HAP-1 (cell line): ENCODE results near the gene KIF11.
"Not testable (repeated sequence)": the region's sequence is repeated elsewhere in the genome, so short reads cannot be mapped to it uniquely, and the experiment has no call there.

Experiments used
- DNase-seq, 2 experiments: peaks; one replicate each; pipeline ENCODE4 v3.0.0-alpha.2; 2016 to 2020; ENCODE audit warnings: low spot score in 2 of 2
- H3K27me3 ChIP-seq: fragments of 250-450 bp; sonication (Bioruptor Pico); 2 replicates; pipeline ENCODE4 v1.5.1; 2020; ENCODE audit warnings: low read depth, mild to moderate bottlenecking, moderate library complexity
- H3K36me3 ChIP-seq: fragments of 250-450 bp; sonication (Bioruptor Pico); replicated peaks from 2 replicates; pipeline ENCODE4 v1.5.1; 2020; ENCODE audit warnings: mild to moderate bottlenecking
- H3K4me1 ChIP-seq: fragments of 250-450 bp; sonication (Bioruptor Pico); 2 replicates; pipeline ENCODE4 v1.5.1; 2020; ENCODE audit warnings: mild to moderate bottlenecking
- H3K4me3 ChIP-seq: fragments of 250-450 bp; sonication (Bioruptor Pico); 2 replicates; pipeline ENCODE4 v1.5.1; 2020; ENCODE audit warnings: mild to moderate bottlenecking, moderate library complexity
- H3K9me3 ChIP-seq: fragments of 250-450 bp; sonication (Bioruptor Pico); 2 replicates; pipeline ENCODE4 v1.5.1; 2020; ENCODE audit warnings: mild to moderate bottlenecking, moderate library complexity
- in situ Hi-C: fragments of 300-500 bp; cut with MboI; formaldehyde crosslinking; loops from 3 replicates; pipeline ENCODE4 v1.14.3; 2020; ENCODE audit warnings: low sequenced_read_pairs, inconsistent platforms, mixed read lengths

KIF11 gene

DNA sequence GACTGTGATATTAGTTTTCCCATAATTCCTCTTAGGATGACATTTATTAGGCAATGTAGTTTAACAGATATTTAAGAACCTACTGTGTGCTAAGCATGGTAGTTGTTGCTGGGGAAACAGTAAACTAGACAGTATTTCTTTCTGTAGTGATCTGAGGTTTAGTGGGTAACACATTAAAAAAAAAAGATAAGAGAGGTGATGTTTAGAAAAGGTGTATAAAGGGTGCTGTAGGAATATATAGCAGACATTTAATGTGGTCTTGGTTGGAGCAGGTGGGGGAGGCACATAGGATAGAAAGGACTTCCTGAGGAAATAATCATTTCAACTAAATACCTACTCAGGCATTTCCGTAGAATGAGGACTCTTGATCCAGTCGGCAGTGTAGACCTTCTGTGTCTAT, 11.9 kb downstream of the KIF11 start:
- peaks cover 36% of the 10 kb centered on the region for H3K36me3 ChIP-seq
- H3K4me1 ChIP-seq = peaks cover 13% of the 10 kb centered on the region
- DNase-seq = no peak
- in situ Hi-C loops = no loop called here
- no peaks in the 10 kb centered on the region for H3K27me3 ChIP-seq
- H3K4me3 ChIP-seq = no peak overlapping the region
- no peaks in the 10 kb centered on the region for H3K9me3 ChIP-seq

DNA sequence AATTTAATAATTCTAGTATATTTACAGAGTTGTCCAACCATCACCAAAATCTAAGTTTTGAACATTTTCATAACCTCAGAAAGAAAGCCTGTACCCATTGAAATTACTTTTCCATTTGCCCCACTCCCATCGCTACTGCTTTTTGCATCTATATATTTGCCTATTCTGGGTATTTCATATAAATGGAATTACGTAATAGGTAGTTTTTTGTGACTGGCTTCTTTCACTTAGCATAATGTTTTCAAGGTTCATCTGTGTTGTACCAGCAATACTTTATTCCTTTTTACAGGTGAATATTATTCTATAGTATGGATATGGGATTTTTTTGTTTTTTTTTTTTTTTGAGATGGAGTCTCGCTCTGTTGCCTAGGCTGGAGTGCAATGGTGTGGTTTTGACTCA, 22.6 kb downstream of the KIF11 start:
- in situ Hi-C loops = no loop called here
- no peaks in the 10 kb centered on the region for H3K4me1 ChIP-seq
- peaks cover 83% of the 10 kb centered on the region for H3K36me3 ChIP-seq
- no peaks in the 10 kb centered on the region for H3K9me3 ChIP-seq
- H3K27me3 ChIP-seq = no peaks in the 10 kb centered on the region
- H3K4me3 ChIP-seq = no peak overlapping the region
- no peak for DNase-seq

DNA sequence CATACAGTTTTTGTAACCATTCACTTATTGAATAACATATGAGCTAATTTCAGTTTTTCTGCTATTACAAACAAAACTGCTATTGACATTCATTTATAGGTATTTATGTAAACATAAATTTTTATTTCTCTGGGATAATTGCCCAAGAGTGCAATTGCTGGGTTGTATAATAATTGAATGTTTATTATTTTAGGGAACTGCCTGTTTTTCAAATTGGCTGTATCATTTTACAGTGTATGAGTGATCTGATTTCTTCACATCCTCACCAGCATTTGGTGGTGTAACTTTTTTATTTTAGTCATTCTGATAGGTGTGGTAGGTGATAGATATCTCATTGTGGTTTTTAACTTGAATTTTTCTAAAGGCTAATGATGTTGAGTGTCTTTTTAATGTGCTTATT, 26.4 kb downstream of the KIF11 start:
- Histone ChIP-seq H3K4me1 (0 out of 2 replicates have a peak, but pooled peaks cover 7% of the 10 kb centered on the region), H3K36me3 (peaks cover 91% of the 10 kb centered on the region), H3K4me3 (no peak overlapping the region), H3K27me3 (no peaks in the 10 kb centered on the region), H3K9me3 (no peaks in the 10 kb centered on the region)
- in situ Hi-C loops = no loop called here
- no peak for DNase-seq

DNA sequence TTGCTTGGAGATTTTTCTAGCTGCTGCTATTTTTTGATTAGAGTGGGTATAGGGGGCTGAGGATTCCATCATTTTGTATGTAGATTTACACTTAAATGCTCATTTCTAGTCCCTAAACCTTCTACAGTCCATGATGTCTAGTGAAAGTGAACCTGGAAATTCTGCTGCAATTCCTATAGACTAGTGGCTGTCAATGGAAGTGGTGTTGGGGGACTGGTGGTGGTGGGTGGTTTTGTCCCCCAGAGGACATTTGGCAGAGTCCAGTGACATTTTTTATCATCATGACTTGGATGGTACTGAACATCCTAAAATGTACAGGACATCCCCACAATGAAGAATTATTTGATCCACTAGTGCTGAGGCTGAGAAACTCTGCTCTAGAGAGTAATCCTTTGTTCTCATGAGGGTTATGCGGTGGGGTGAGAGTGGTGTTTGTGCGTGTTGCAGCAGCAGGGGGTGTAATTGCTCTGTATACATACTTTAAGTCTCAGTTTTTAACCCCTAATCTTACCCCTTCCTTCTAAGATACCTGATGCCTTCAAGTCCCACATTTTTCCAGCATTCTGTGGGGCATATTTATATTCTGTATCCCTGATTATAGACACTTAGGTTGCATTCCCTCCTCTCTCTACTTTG, 35.0 kb downstream of the KIF11 start:
- no peaks in the 10 kb centered on the region for H3K9me3 ChIP-seq
- no peaks in the 10 kb centered on the region for H3K27me3 ChIP-seq
- DNase-seq = no peak
- in situ Hi-C loops = no loop called here
- peaks cover 73% of the 10 kb centered on the region for H3K36me3 ChIP-seq
- no peak overlapping the region for H3K4me3 ChIP-seq
- H3K4me1 ChIP-seq = peaks cover 7% of the 10 kb centered on the region; the same call in 1 of the 2 replicates

DNA sequence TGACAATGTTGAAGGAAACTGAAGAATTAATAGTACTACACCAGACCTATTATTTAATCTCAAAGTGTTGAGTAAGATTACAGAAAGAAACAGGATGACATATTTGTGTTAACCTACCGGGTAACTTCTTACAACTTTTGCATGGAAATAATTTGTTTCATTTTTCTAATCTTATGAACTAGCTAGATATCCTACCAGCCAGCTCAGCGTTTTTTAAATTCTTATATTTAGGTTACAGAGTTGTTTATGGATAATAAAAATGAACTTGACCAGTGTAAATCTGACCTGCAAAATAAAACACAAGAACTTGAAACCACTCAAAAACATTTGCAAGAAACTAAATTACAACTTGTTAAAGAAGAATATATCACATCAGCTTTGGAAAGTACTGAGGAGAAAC, 37.0 kb downstream of the KIF11 start:
- Histone ChIP-seq H3K27me3 (no peaks in the 10 kb centered on the region), H3K4me1 (peaks cover 4% of the 10 kb centered on the region; the same call in 1 of the 2 replicates), H3K4me3 (no peak overlapping the region), H3K9me3 (no peaks in the 10 kb centered on the region), H3K36me3 (peaks cover 76% of the 10 kb centered on the region)
- no peak for DNase-seq
- in situ Hi-C loops = no loop called here

DNA sequence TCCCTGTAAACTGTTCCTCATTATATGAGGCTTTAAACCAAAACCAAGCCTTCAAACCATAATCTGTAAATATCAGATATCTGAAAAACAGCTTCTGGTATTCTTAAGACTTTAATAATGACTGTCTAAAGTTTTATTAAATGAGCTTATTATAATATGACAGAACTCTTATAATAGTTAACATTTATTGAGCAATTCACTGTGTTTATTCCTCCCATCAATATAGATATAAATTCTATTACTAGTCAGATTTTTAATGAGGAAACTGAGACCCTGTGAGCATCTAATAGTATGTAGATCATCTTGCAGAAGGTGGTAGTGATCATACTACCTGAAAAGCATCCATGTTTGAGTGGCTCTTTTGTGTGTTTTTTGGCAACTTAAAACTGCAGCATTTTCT, 45.1 kb downstream of the KIF11 start:
- DNase-seq = no peak
- H3K4me3 ChIP-seq = no peak overlapping the region
- peaks cover 83% of the 10 kb centered on the region for H3K36me3 ChIP-seq
- H3K9me3 ChIP-seq = no peaks in the 10 kb centered on the region
- no peaks in the 10 kb centered on the region for H3K27me3 ChIP-seq
- in situ Hi-C loops = no loop called here
- no peaks in the 10 kb centered on the region for H3K4me1 ChIP-seq

DNA sequence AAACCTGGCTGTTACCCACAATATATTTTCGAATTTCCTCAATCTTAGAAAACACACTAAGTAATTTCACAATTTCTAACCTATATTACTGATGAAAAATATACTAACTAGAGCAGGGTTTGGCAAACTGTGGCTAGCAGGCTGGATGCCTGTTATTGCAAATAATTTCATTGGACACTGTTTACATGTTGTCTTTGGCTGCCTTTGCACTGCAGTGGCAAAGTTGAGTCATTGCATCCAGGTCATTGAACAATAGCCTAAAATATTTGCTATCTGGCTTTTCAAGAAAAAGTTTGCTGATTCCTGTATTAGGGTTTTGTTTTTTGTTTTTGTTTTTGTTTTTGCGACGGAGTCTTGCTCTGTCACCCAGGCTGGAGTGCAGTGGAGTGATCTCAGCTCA, 47.2 kb downstream of the KIF11 start:
- no peak for DNase-seq
- peaks cover 4% of the 10 kb centered on the region for H3K4me1 ChIP-seq
- in situ Hi-C loops = no loop called here
- H3K27me3 ChIP-seq = no peaks in the 10 kb centered on the region
- no peaks in the 10 kb centered on the region for H3K9me3 ChIP-seq
- no peak overlapping the region for H3K4me3 ChIP-seq
- peaks cover 76% of the 10 kb centered on the region for H3K36me3 ChIP-seq

DNA sequence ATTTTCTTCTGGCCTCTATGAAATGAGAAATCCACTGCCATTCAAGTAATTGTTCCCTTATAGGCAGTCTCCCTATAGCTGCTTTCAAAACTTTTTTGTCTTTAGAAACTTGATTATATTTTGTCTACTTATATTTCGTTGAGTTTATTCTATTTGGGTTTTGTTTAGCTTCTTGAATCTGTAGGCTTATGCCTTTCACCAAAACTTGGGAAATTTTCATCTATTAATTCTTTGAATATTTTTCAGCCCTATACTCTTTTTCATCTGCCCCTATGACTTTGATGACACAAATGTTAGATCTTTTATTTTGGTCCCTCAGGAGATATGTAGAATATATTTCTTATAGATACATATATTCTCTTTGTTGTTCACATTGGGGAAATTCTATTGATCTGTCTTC, 48.6 kb downstream of the KIF11 start:
- in situ Hi-C loops = no loop called here
- Histone ChIP-seq H3K9me3 (no peaks in the 10 kb centered on the region), H3K36me3 (peaks cover 72% of the 10 kb centered on the region), H3K4me3 (no peak overlapping the region), H3K27me3 (no peaks in the 10 kb centered on the region), H3K4me1 (peaks cover 10% of the 10 kb centered on the region)
- no peak for DNase-seq

DNA sequence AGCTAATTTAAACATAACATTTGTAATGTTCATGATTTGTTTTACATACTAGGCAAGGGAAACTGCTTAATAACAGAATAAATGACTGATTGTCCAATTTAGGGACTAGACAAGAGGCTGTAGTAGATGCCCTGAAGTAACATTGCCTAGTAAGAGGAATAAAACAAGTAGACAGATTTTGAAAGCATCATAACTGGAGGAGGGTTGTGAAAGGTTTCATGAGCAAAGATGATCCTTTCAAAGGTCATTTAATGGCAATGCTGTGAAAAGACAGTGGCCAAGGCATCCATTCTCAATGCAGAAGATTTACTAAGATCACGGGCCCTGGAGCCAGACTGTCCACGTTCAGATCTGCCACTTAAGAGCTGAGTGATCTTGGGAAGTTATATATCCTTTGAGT, 52.0 kb downstream of the KIF11 start:
- peaks cover 10% of the 10 kb centered on the region for H3K4me1 ChIP-seq
- peaks cover 81% of the 10 kb centered on the region for H3K36me3 ChIP-seq
- H3K4me3 ChIP-seq = no peak overlapping the region
- in situ Hi-C loops = no loop called here
- H3K27me3 ChIP-seq = no peaks in the 10 kb centered on the region
- H3K9me3 ChIP-seq = no peaks in the 10 kb centered on the region
- no peak for DNase-seq

DNA sequence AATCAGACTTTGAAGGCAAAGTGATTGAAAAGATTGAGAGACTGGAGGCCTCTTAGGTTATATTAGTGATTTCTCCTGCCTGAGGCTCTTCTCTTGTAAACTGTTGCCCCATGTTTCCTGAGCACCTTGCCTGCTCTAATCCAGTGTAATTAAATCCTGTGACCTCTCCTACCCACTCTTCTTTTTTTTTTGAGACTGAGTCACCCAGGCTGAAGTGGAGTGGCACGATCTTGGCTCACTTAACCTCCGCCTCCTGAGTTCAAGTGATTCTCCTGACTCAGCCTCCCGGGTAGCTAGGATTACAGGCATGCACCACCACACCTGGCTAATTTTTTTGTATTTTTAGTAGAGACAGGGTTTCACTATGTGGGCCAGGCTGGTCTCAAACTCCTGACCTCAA, 57.9 kb downstream of the KIF11 start:
- H3K4me3 ChIP-seq, H3K4me1 ChIP-seq, H3K27me3 ChIP-seq, H3K9me3 ChIP-seq, DNase-seq, in situ Hi-C loops: not testable (repeated sequence)
- peaks cover 85% of the 10 kb centered on the region for H3K36me3 ChIP-seq

DNA sequence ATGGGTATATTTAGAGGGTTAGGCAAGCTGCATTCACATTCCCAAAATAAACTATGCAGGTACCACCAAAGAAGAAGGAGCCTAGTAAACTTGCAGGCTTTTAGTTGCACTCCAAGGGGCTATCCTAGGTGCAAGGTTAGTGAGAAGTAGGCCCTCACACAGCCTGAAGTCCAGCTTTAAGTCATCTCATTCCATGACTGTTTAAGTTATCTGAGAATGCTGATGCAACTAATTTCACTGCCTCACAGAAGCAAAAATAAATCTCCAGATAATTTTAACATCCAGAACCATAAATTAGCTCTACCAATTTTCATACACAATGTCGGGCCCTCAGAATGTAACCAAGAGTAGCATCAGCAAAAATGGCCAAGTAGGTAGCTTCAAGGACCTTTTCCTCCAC, 62.5 kb downstream of the KIF11 start:
- H3K4me1 ChIP-seq = no peaks in the 10 kb centered on the region
- DNase-seq = no peak
- H3K9me3 ChIP-seq = no peaks in the 10 kb centered on the region
- H3K27me3 ChIP-seq = no peaks in the 10 kb centered on the region
- in situ Hi-C loops = no loop called here
- no peak overlapping the region for H3K4me3 ChIP-seq
- peaks cover 43% of the 10 kb centered on the region for H3K36me3 ChIP-seq

DNA sequence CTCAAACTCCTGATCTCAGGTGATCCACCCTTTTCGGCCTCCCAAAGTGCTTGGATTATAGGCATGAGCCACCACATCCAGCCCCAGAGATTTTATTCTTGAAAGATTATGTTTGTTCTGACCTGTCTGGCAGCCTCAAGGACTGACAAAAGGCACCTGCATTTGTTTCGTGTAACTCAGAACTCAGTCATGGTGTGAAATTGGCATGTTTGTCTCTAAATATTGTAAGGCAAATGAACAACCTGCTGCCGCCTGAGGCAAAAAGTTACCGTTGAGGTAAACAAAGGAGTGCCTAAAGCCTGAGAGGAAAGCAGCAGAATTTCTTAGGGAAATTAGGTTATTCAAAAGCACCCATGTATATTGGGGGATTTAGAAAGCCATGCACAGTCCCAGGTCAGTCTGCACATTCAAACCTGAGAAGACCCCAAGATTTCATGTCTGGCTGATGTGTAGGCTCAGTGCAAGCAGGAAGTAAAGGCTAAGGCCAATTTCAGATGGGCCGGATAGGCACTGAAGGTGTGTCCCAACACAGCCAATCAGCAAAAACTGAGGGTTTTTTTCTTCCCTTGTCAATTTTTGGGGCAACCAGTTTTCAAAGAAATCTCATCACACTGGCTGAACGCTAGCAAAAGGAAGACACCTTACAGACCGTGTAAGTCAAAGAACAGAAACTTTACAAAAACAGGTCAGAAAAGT, 63.5 kb downstream of the KIF11 start:
- Histone ChIP-seq H3K9me3 (no peaks in the 10 kb centered on the region), H3K4me3 (no peak overlapping the region), H3K36me3 (peaks cover 35% of the 10 kb centered on the region), H3K4me1 (no peaks in the 10 kb centered on the region), H3K27me3 (no peaks in the 10 kb centered on the region)
- in situ Hi-C loops = no loop called here
- no peak for DNase-seq

DNA sequence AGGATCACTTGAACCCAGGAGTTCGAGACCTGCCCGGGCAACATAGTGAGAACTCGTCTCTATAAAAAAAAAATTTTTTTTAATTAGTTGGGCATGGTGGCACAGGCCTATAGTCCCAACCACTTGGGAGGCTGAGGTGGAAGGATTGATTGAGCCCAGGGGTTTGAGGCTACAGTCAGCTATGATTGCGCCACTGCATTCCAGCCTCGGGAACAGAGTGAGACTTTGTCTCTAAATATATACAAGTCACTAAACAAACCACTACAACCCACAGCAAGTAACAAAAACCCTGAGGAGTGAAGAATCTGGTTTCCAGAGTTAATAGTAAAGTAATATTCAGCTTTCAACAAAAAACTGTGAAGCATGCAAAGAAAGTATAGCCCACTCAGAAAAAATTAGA, 64.1 kb downstream of the KIF11 start:
- no peaks in the 10 kb centered on the region for H3K27me3 ChIP-seq
- no peaks in the 10 kb centered on the region for H3K4me1 ChIP-seq
- in situ Hi-C loops = no loop called here
- no peaks in the 10 kb centered on the region for H3K9me3 ChIP-seq
- no peak overlapping the region for H3K4me3 ChIP-seq
- peaks cover 34% of the 10 kb centered on the region for H3K36me3 ChIP-seq
- no peak for DNase-seq

DNA sequence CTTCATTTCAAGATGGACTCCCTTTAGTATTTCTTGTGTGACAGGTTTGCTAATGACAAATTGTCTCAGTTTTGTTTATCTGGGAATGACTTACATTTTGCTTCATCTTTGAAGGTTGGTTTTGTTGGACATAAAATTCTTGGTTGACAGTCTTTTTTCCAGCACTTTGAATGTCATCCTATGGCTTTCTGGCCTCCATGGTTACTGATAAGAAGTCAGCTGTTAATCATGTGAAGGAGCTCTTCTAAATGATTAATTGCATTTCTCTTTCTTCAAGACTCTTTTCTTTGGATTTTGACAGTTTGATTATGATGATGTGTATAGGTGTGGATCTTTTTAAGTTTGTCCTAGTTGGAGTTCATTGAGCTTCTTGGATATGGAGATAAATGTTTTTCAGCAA, 69.9 kb downstream of the KIF11 start:
- in situ Hi-C loops = no loop called here
- no peaks in the 10 kb centered on the region for H3K36me3 ChIP-seq
- no peak for DNase-seq
- H3K9me3 ChIP-seq = no peaks in the 10 kb centered on the region
- no peaks in the 10 kb centered on the region for H3K4me1 ChIP-seq
- no peak overlapping the region for H3K4me3 ChIP-seq
- H3K27me3 ChIP-seq = no peaks in the 10 kb centered on the region

DNA sequence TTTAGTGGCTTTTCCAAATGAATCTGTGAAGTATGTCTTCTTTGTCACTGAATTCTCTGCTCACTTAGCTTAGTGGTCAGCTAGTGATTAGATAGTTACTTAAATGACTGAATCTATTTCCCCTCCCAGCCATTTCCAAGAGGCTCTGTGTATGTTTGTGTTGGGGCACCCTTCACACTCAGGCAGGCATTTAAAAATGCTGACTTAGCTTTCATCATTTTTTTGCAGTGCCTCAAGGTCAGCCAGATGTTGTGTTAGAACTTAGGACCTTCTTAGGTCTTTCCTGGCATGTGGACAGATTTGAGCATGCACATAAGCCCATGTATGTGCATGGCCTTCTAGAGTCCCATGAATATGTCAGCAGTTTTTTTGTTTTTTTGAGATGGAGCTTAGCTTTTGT, 71.4 kb downstream of the KIF11 start:
- no peak overlapping the region for H3K4me3 ChIP-seq
- no peaks in the 10 kb centered on the region for H3K9me3 ChIP-seq
- no peaks in the 10 kb centered on the region for H3K27me3 ChIP-seq
- no peak for DNase-seq
- no peaks in the 10 kb centered on the region for H3K4me1 ChIP-seq
- no peaks in the 10 kb centered on the region for H3K36me3 ChIP-seq
- in situ Hi-C loops = no loop called here
